Neuronal stem cell (in vitro differentiated cells): ENCODE measurements around the gene FAM20A.

ENCODE experiments used
- DNase-seq: peaks from one replicate; pipeline ENCODE4 v3.0.0-alpha.2; 2013; ENCODE audit warnings: low spot score
- H2AFZ ChIP-seq: one replicate; pipeline ENCODE4 v1.6.1; 2013; ENCODE audit warnings: mild to moderate bottlenecking, low read length, inconsistent platforms
- H2AK5ac ChIP-seq: 2 replicates; pipeline ENCODE4 v1.6.1; 2013; ENCODE audit warnings: low read depth, mild to moderate bottlenecking, inconsistent platforms, low read length, moderate library complexity, mixed read lengths
- H2BK120ac ChIP-seq: 2 replicates; pipeline ENCODE4 v1.6.1; 2013; ENCODE audit warnings: low read depth, mild to moderate bottlenecking, inconsistent platforms, low read length, moderate library complexity, mixed read lengths
- H2BK12ac ChIP-seq: one replicate; pipeline ENCODE4 v1.6.1; 2013; ENCODE audit warnings: low read length, inconsistent platforms
- H2BK15ac ChIP-seq: 2 replicates; pipeline ENCODE4 v1.6.1; 2013; ENCODE audit warnings: mild to moderate bottlenecking, low read length, inconsistent platforms, mixed read lengths
- H2BK5ac ChIP-seq: one replicate; pipeline ENCODE4 v1.6.1; 2013; ENCODE audit warnings: inconsistent platforms, mild to moderate bottlenecking, low read length, moderate library complexity
- H3K14ac ChIP-seq: one replicate; pipeline ENCODE4 v1.6.1; 2013; ENCODE audit warnings: low read length, inconsistent platforms
- H3K18ac ChIP-seq: 2 replicates; pipeline ENCODE4 v1.6.1; 2013; ENCODE audit warnings: low read length, inconsistent platforms
- H3K23ac ChIP-seq: 2 replicates; pipeline ENCODE4 v1.6.1; 2013; ENCODE audit warnings: low read depth, mild to moderate bottlenecking, mixed read lengths, low read length, inconsistent platforms; ENCODE audit not compliant: poor library complexity
- H3K27ac ChIP-seq: replicated peaks from 3 replicates; pipeline ENCODE4 v1.5.1; 2013; ENCODE audit warnings: low read length, inconsistent platforms
- H3K27me3 ChIP-seq, 3 experiments: 2 replicates each; pipeline ENCODE4 v1.6.1; 2013; ENCODE audit warnings: low read length in 3 of 3, mild to moderate bottlenecking in 2 of 3, inconsistent platforms in 1 of 3, low read depth in 1 of 3, mixed read lengths in 1 of 3, moderate library complexity in 1 of 3; ENCODE audit not compliant: control insufficient read depth in 3 of 3, insufficient read depth in 3 of 3
- H3K36me3 ChIP-seq, 2 donors: replicated peaks in 1 of 2; 2 replicates each; pipeline ENCODE4 v1.6.1; 2013; ENCODE audit warnings: low read length in 2 of 2; ENCODE audit not compliant: control insufficient read depth in 2 of 2, insufficient read depth in 2 of 2
- H3K4ac ChIP-seq: 2 replicates; pipeline ENCODE4 v1.6.1; 2013; ENCODE audit warnings: inconsistent platforms, mild to moderate bottlenecking, low read length, moderate library complexity
- H3K4me1 ChIP-seq, 2 donors: 1 replicate in 1 of 2; 2 replicates in 1 of 2; pipeline ENCODE4 v1.6.1; 2013; ENCODE audit warnings: low read length in 2 of 2, low read depth in 1 of 2; ENCODE audit not compliant: control insufficient read depth in 2 of 2, insufficient read depth in 1 of 2
- H3K4me2 ChIP-seq: one replicate; pipeline ENCODE4 v1.6.1; 2013; ENCODE audit warnings: mild to moderate bottlenecking, low read length, inconsistent platforms; ENCODE audit not compliant: insufficient read depth, poor library complexity, severe bottlenecking
- H3K4me3 ChIP-seq, 2 donors: 2 replicates each; pipeline ENCODE4 v1.5.1; 2013; ENCODE audit warnings: low read length in 2 of 2, mild to moderate bottlenecking in 2 of 2, inconsistent platforms in 1 of 2, moderate library complexity in 1 of 2
- H3K79me1 ChIP-seq: one replicate; pipeline ENCODE4 v1.6.1; 2013; ENCODE audit warnings: low read depth, mild to moderate bottlenecking, inconsistent platforms, low read length, moderate library complexity
- H3K9ac ChIP-seq: one replicate; pipeline ENCODE4 v1.6.1; 2013; ENCODE audit warnings: mild to moderate bottlenecking, low read depth, low read length, inconsistent platforms; ENCODE audit not compliant: poor library complexity
- H3K9me3 ChIP-seq, 2 donors: replicated peaks in 1 of 2; 2 replicates each; pipeline versions ENCODE3 to v1.6.1; 2013; ENCODE audit warnings: low read length in 2 of 2, mild to moderate bottlenecking in 2 of 2, inconsistent platforms in 1 of 2, low read depth in 1 of 2, mixed read lengths in 1 of 2, moderate library complexity in 1 of 2; ENCODE audit not compliant: control insufficient read depth in 2 of 2, insufficient read depth in 1 of 2
- H4K8ac ChIP-seq: one replicate; pipeline ENCODE4 v1.6.1; 2013; ENCODE audit warnings: low read depth, mild to moderate bottlenecking, inconsistent platforms, low read length, moderate library complexity
- H4K91ac ChIP-seq: one replicate; pipeline ENCODE4 v1.6.1; 2013; ENCODE audit warnings: low read length, low read depth, mild to moderate bottlenecking, inconsistent platforms; ENCODE audit not compliant: poor library complexity
- WGBS, 2 donors: extraction: QIAGEN DNeasy Blood & Tissue Kit; methylation state at CpG; one replicate each; pipeline ENCODE4 v1.1.7; 2013; ENCODE audit warnings: missing lambda C conversion rate in 2 of 2, mixed read lengths in 1 of 2; ENCODE audit not compliant: insufficient read length in 2 of 2, insufficient replicate concordance in 1 of 2; ENCODE audit errors: extremely low coverage in 2 of 2; 5-methylcytosine and 5-hydroxymethylcytosine counted together

The FAM20A gene

DNA sequence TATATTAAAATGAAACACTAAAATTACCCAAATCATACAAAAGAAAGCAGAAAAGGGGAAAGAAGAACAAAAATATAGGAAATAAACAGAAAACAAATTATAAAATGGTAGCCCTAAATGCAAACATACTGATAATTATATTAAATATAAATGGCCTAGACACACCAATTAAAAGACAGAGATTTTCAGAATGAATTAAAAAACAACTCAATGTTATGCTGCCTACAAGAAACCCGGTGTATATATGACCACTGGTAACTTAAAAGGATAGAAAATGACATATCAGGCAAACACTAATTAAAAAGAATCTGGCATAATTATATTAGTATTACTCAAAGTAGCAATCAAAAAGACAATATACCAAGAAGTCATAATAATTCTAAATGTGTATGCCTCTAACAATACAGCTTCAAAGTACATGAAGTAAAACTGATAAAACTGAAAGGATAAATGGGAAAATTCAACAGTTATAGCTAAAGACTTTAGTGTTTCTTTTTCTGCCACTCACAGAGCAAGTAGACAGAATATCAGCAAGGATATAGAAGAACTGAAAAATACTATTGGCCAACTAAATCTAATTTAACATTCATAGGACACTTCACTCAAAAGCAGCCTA is 7.5 kb upstream of the FAM20A start:
- Histone ChIP-seq H3K9ac (no peak overlapping the region), H3K36me3 (no peaks in the 10 kb centered on the region)
- no CpG with 5 or more reads among the region's 1 CpG for WGBS, 2 donors

GRCh38 chr17:68606451-68607307 is 5.5 kb upstream of the FAM20A start:
- no peak overlapping the region for H2BK12ac ChIP-seq
- no peak overlapping the region for H3K27ac ChIP-seq
- no peak overlapping the region for H2AK5ac ChIP-seq
- no peaks in the 10 kb centered on the region for H3K79me1 ChIP-seq
- no peak overlapping the region for H3K14ac ChIP-seq
- H3K4me3 ChIP-seq: no peak overlapping the region
- no peak overlapping the region for H2BK15ac ChIP-seq
- no peak overlapping the region for H2BK120ac ChIP-seq
- H3K4ac ChIP-seq: no peak overlapping the region
- no peaks in the 10 kb centered on the region for H3K36me3 ChIP-seq
- no peak overlapping the region for H3K18ac ChIP-seq
- H4K8ac ChIP-seq: no peak overlapping the region
- no CpG with 5 or more reads among the region's 2 CpGs for WGBS, 2 donors
- H3K23ac ChIP-seq: no peak overlapping the region
- no peaks in the 10 kb centered on the region for H3K4me1 ChIP-seq
- H3K9me3 ChIP-seq: peaks cover 0 to 4% of the 10 kb centered on the region in 2 donors
- no peak for DNase-seq
- H4K91ac ChIP-seq: no peak overlapping the region
- H2BK5ac ChIP-seq: no peak overlapping the region
- no peak overlapping the region for H2AFZ ChIP-seq
- H3K9ac ChIP-seq: no peak overlapping the region
- H3K4me2 ChIP-seq: no peak overlapping the region
- H3K27me3 ChIP-seq: peaks cover 0 to 35% (median 4%) of the 10 kb centered on the region in 3 experiments

More for the DNA sequence above, 7.5 kb upstream of the FAM20A start:
- H3K4me2 ChIP-seq: no peak overlapping the region
- H2BK5ac ChIP-seq: no peak overlapping the region
- no peak overlapping the region for H3K27ac ChIP-seq
- H3K27me3 ChIP-seq: peaks cover 0 to 15% (median 0%) of the 10 kb centered on the region in 3 experiments
- H3K14ac ChIP-seq: no peak overlapping the region
- no peak overlapping the region for H2AFZ ChIP-seq
- no peak for DNase-seq
- H4K91ac ChIP-seq: no peak overlapping the region
- no peaks in the 10 kb centered on the region for H3K79me1 ChIP-seq
- H2BK15ac ChIP-seq: no peak overlapping the region
- no peak overlapping the region for H2BK120ac ChIP-seq
- H3K18ac ChIP-seq: no peak overlapping the region
- no peaks in the 10 kb centered on the region for H3K4me1 ChIP-seq
- H2BK12ac ChIP-seq: no peak overlapping the region
- no peak overlapping the region for H3K4me3 ChIP-seq
- H3K23ac ChIP-seq: no peak overlapping the region
- no peak overlapping the region for H2AK5ac ChIP-seq
- no peak overlapping the region for H3K4ac ChIP-seq
- no peak overlapping the region for H4K8ac ChIP-seq
- peaks cover 0 to 6% of the 10 kb centered on the region in 2 donors for H3K9me3 ChIP-seq

DNA sequence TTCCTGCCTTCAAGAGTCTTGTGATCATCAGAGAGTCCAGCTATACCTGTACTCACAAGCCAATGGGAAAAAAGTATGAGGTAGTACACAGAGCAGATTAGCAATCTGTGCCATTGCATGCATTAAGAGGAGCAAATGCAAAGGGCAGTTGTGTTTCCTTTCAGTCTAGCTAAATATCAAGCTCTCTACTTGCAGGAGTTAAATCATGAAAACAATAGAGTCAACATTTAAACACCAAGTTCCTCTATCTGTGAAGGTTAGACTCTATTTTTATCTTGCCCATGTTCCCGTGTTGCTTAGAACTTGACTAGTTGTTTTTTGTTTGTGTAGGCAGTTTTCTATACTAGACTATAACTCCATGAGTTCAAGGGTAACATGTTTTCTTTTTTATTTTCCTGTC is 4.7 kb upstream of the FAM20A start:
- no peak for DNase-seq
- Histone ChIP-seq H2BK5ac (no peak overlapping the region), H2BK15ac (no peak overlapping the region), H3K9me3 (peaks cover 0 to 4% of the 10 kb centered on the region in 2 donors), H3K79me1 (no peaks in the 10 kb centered on the region), H3K14ac (no peak overlapping the region), H3K18ac (no peak overlapping the region), H2AFZ (no peak overlapping the region), H3K27me3 (peaks cover 0 to 42% (median 12%) of the 10 kb centered on the region in 3 experiments), H2BK12ac (no peak overlapping the region), H4K91ac (no peak overlapping the region), H2AK5ac (no peak overlapping the region), H2BK120ac (no peak overlapping the region), H3K4me1 (peaks cover 0 to 3% of the 10 kb centered on the region in 2 donors), H3K27ac (no peak overlapping the region), H4K8ac (no peak overlapping the region), H3K4ac (no peak overlapping the region), H3K36me3 (no peaks in the 10 kb centered on the region), H3K4me2 (no peak overlapping the region), H3K4me3 (no peak overlapping the region), H3K23ac (no peak overlapping the region), H3K9ac (no peak overlapping the region)
- no CpG with 5 or more reads among the region's 1 CpG for WGBS, 2 donors

DNA sequence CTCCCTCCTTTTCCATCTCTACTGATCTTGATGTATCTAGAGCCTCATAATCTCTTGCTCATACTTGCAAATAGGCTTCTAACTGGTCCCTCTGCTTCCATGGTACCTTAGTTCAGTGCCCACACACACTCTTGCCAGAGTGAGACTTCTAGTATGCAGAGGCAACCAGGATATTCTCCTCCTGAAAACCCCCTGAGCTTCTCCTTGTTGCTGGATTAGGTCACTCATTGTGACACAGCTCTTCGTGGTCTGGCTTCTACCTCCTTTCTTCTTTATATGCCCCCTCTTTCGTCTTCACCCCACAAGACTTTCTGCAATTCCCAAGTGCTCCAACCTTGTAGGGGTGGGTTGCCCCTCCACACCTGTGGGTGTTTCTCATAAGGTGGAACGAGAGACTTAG is 2.5 kb upstream of the FAM20A start:
- no peak overlapping the region for H2AK5ac ChIP-seq
- no peak overlapping the region for H3K27ac ChIP-seq
- no CpG with 5 or more reads among the region's 3 CpGs for whole genome bisulfite sequencing, 2 donors
- H3K9ac ChIP-seq: no peak overlapping the region
- H2BK5ac ChIP-seq: no peak overlapping the region
- H4K8ac ChIP-seq: no peak overlapping the region
- no peak overlapping the region for H2BK15ac ChIP-seq
- H2BK12ac ChIP-seq: no peak overlapping the region
- H3K4me2 ChIP-seq: no peak overlapping the region
- H2AFZ ChIP-seq: no peak overlapping the region
- H3K4me3 ChIP-seq: no peak overlapping the region
- H4K91ac ChIP-seq: no peak overlapping the region
- peaks cover 3 to 9% of the 10 kb centered on the region in 2 donors for H3K4me1 ChIP-seq
- H3K36me3 ChIP-seq: no peaks in the 10 kb centered on the region
- no peaks in the 10 kb centered on the region for H3K79me1 ChIP-seq
- peaks cover 2 to 64% (median 27%) of the 10 kb centered on the region in 3 experiments for H3K27me3 ChIP-seq
- H3K14ac ChIP-seq: no peak overlapping the region
- H3K9me3 ChIP-seq: no peaks in the 10 kb centered on the region
- H3K18ac ChIP-seq: no peak overlapping the region
- H3K23ac ChIP-seq: no peak overlapping the region
- DNase-seq: no peak
- no peak overlapping the region for H3K4ac ChIP-seq
- no peak overlapping the region for H2BK120ac ChIP-seq
